HS-27A (cell line): ENCODE measurements around the gene LIMCH1.
"Not testable (repeated sequence)": the region's sequence is repeated elsewhere in the genome, so short reads cannot be mapped to it uniquely, and the experiment has no call there.

Experiments
- DNase-seq: peaks from one replicate; pipeline ENCODE4 v3.0.0-alpha.2; 2012; ENCODE audit warnings: low read depth, missing footprints

Gene LIMCH1

DNA sequence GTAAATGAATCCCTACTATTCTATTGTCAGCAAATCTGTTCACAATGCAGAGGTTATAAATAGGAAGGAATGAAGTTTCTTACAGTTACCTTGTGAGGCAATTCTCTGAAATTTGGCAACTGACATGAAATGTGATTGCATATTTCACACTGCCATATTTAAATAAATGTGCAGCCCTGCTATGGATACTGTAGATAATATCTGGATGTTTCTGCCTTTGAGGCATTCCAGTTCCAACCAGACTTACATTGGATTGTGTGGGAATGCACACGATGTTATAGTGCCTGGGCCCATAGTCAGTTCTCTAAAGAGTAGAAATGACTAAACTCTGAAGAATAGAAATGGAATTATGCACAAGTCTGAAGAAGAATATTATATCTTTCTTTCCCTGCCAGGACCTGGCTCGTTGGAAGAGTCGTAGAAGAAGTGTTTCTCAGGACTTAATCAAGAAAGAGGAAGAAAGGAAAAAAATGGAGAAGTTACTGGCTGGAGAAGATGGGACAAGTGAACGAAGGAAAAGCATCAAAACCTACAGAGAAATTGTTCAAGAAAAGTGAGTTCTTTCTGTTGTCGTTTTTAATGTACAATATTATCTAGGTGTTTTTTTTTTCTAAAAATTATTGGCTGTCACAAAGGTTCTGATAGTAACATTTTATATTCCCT is 107.9 kb downstream of the LIMCH1 start:
- DNase-seq: no peak

DNA sequence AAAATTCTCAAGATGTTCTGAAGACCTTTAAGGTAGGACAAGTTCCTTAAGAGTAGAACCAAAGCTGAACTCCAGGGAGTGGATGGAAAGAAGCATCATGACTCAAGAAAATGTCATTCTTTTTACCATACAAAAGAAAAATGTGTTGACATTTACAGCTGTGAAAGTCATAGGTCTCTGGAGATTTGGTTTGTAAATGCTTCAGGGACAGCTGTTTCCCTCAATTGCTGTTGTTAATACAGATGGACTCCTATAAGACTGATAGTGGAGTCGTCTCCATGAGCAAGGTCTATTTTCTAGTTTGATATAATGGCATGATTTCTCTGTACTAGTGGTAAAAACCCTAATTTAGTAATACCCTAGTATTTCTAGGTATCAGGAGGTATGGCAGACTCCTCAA is 108.9 kb downstream of the LIMCH1 start:
- DNase-seq: no peak

DNA sequence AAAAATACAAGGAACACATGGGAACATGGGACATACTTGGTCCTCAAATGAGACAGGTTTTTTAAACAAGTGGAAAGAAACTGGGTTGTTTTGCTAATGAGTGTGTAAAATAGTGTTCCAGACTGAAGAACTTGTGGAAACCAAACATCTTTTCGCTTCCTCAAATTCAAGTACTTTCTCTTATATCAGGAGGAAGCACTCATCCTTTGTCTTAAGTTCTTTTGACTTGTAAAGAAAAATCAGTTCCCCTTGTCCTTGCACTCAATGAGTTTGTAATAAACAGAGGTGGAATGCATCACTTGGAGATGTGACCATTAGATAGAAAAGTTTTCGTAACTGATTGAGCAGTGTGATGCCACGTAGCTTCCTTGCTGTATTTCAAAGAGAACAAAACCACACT is 109.4 kb downstream of the LIMCH1 start:
- DNase-seq: no peak

DNA sequence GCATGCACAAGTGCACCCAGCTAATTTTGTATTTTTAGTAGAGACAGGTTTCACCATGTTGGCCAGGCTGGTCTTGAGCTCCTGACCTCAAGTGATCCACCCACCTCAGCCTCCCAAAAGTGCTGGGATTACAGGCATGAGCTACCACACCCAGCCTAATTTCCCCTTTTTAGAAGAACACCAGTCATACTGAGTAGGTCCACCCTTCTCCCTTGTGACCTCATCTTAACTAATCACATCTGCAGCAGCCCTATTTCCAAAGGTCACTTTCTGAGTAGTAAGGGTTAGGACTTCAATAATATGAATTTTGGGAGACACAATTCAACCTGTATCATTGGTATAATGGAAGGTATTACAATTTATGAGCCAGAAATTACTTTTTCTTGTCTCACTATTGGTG is 113.2 kb downstream of the LIMCH1 start:
- DNase-seq: not testable (repeated sequence)

DNA sequence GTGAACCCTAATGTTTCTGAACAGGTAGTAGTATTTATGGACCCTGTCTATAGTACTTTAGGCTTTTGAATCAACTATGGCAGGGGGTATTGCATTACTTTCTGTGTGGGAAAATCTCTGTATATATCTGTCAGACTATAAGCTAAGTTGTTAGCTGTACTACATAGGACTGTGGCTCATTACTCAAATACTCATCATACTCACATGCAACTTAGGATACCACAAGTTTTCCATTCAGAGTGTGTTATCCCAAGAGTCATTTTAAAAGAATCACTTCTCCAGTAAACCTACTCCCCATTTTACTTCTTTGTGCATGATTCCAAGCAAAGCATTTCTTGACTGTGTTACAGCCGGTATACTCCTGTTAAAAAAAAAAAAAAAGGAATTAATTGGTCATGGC is 115.0 kb downstream of the LIMCH1 start:
- DNase-seq: no peak

DNA sequence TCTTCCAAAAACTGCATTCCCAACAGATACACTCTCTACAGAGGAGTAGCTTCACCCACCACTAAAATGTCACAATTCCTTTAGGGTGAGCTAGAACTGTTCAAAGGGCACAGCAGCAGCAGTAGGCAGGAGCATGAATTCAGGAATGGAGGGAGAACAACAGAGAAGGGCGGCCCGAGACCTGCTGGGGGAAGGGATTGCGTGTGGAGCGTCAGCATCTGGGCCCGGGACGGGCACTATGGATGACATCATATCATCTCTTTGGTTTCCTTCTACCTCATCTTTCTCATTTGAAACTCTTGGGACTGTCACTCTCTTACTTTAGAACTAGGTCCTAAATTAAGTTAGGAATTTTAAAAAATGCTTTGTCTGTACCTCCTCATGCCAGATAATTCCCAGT is 115.6 kb downstream of the LIMCH1 start:
- no peak for DNase-seq

DNA sequence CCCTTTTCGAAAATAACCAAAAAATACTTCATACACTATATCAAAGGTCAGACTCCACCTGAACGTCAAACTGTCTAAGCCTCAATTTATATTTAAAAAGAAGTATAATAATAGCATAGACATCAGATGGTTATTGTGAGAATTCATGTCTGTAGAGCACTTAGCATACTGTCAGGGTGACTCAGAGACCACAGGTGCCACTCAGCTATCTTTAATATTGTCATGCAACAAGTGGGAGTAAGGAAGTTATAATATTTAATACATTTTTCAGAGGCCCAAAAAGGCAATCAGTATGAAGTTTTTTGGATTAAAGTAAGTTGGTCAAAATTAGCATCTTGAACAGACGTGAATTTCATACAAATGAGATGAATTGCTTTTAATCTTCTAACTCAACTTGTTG is 117.2 kb downstream of the LIMCH1 start:
- DNase-seq: no peak

DNA sequence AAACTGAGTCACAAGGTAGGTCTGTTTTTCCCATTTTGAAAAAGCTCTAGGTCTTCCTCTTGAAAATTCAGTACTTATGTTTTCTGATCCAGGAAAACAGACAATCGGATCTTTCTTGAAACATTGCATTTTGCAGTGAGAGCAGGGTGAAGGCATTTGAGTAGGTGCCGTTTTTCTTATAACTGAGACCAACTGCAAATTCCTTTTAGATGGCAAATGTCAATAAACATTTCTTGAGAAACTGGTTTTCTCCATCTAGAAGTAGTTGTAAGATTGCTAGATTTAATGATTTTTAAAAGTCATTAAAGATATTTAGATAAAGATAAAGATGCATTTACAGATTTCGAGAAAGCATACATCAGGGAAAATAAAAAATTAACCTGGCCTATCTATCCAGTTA is 118.1 kb downstream of the LIMCH1 start:
- DNase-seq: no peak

DNA sequence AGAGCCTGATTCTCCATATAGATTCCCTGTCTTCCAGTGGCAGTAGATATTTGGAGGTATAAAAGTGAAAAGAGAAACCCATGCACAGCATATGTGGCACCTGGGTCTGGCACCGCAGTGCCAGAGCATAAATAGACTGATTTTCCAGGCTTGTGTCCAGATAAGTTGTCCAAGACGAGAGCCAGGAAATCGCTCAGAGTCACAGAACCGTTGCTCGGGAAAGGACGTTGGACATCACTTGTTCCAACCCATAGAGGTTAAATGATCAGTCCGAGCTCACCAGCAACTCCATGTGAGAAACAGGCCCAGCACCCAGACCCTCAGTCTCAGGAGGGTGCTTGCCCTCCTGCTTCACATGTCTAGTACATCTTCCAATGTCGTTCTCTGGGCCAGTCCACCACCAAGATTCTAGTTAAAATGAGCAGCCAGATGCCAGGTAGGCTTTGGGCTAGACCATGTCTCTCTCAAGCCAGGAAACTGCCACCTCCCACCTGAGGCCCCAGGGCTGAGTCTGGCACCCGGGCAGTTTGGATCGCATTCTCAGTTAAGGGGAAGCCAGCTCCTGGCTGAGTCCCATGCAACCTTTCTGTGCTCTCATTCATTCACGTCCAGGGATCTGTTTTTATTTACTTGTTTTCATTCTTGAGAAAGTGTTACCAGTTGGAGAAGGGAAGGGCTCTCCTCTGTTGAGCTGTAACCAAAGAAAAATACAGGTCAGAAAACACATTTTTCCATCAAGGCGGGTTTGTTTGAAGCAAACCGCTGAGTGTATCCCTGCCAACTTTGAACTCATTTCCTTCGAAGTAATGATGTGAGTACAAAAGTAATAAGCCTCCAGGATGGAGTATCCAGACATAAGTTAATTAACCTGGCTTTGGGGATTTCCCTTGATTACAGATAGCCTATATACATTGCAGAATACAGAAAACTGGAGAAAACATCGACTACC is 118.9 kb downstream of the LIMCH1 start:
- DNase-seq: no peak

DNA sequence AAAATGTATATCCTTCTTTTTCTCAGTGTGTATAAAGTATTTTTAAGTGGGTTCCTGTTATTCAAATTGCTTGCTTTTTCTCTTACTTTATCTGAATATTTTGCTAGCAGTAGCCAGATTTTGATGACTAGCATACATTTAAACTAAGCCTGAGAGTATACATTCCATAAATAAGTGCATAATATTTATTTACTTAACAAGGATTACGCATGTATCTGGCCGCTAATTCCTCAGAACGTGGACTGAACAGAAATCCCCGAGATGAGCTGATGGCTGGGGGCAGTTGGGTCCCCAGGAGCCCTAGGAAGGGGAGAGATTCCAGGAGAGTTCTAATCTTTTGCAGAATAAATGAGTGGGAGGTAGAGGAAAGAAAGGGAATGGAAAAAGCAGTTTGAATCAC is 119.6 kb downstream of the LIMCH1 start:
- DNase-seq: no peak

DNA sequence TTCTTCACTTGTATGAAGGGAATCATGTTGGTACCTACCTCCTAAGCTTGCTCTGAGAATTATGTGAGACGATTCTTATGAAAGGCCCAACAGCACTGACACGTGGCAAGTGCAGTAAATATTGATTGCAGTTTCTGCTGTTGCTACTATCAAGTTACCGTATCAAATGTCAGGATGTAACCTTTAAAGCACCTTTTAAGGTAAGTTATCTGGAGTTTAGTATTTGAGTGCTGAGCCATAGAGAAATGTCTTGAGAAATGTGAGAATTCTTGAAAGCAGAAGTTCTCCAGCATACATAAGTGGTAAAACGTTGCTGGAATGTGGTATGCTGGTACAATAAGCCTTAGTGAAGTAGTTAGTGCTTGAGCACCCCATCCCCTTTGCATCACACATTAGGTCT is 120.2 kb downstream of the LIMCH1 start:
- no peak for DNase-seq

DNA sequence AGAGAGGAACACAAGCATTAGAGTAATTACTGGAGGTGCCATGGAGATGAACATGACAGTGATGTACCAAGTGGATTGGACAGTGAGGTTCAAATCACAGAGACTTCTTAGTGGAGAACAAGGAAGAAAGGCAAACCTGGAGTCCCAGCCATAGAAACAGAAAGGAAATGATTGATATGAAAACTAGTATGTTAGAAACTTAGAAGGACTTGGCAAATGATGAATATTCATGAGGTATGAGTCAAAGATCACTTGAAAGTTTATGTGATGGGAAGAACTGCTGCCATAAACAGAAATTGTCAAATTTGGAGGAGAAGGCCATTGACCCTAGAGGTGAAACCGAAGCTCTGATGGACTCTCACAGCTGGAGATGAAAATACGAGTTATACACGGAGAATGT is 122.4 kb downstream of the LIMCH1 start:
- no peak for DNase-seq

DNA sequence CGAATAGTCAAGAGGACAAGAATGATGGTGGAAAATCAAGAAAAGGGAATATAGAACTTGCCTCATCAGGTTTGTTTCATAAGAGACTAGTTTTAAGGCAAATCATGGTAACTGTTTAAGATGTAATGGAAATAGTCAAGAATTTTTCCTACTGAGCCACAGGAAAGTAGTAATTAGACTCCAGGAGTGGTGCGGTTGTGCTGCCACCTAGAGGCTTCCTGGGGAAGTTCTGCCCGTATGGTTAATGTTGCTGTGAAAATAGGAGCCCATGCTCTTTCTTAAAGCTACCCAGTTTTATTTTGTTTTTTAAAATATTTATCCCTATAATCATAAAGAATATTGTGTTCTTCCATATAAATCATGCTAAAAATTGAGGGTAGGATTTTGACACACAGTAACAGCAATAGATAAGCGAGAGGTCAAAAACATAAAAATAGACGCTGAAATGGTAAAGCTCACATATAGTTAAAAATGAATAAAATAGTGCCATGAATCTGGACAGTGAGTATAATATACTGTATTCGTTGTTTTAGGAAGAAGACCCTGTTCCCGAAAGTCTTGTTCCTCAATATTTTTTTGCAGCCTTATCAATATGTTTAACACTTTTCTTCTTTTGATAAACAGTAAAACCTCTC is 123.6 kb downstream of the LIMCH1 start:
- no peak for DNase-seq

DNA sequence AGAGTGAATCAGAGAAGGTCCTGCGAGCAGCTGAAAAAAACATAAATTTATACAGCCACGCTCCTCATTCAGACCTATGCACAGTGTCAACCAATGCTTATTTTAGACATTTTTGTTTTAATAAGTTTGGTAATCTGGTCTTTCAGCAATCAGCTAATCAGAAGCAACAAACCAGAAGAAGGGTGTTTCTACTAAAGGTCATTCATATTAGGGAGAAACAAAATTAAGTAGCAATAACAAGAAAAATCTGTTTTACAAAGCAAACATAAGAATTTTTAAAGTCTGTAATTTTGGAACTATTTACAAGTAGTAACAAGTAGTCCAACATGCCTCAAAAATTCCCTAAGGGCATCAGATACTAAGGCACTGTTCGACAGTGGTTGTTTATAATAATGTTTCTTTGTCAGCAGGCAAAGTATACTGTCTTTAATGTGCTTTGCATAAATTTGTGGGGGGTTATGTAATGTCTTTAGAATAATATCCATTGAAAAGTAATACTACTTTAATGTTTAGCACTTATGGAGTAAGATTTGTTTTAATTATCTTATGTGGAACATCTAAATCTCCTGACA is 127.8 kb downstream of the LIMCH1 start:
- DNase-seq: no peak

DNA sequence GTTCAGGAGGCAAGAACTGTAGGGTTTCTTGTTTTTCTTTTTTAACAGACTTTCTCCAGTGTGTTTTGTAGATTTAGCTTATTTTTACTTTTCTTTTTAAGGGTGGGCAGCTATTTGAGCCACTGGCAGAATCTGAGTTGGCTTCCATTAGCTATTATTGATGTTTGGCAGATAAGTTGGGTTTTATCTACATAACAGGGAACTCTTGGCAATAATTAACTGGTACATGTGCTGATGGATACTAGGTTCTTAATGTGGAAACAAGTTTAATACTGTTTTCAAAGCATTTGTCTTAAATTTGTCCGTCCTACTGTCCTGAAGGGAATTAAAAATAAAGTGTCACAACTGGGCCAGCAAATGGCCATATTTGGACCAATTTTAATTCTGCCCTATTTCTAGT is 130.1 kb downstream of the LIMCH1 start:
- no peak for DNase-seq

DNA sequence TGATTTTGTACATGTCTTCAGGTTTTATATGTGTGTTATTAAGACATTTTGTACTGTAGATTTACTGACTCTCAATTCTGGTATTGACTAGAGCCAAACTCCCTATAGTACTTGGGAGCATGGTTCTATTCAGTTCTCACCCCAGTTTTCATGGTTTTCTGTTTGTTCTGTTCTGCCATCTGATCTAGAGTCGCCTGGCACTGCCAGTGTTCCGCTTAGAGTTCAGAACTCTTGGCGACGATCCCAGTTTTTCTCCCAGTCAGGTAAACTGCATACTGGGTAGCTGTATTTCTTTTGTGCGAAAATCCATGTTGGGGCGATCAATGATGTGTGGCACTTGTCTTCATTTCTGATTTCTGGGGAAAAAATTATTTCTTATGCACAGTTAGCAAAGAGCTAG is 132.6 kb downstream of the LIMCH1 start:
- DNase-seq: no peak

DNA sequence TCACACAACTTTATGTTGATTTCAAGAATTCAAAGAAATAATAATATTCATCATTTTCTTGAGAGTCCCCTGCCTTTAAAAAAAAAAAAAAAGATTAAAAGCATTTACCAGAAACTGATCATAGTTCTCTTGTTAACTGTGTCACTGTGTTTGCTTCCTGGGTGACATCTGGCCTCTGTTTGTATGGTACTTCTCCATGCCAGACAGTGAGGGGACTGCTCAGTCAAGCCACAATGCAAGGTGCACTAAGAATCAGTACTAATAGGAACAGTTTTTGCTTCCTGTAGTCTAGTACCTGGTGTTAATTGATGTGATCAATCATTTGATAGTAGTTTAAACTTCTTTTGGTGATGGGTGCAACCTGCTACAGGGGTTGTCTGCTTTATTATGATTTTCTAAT is 133.0 kb downstream of the LIMCH1 start:
- no peak for DNase-seq

DNA sequence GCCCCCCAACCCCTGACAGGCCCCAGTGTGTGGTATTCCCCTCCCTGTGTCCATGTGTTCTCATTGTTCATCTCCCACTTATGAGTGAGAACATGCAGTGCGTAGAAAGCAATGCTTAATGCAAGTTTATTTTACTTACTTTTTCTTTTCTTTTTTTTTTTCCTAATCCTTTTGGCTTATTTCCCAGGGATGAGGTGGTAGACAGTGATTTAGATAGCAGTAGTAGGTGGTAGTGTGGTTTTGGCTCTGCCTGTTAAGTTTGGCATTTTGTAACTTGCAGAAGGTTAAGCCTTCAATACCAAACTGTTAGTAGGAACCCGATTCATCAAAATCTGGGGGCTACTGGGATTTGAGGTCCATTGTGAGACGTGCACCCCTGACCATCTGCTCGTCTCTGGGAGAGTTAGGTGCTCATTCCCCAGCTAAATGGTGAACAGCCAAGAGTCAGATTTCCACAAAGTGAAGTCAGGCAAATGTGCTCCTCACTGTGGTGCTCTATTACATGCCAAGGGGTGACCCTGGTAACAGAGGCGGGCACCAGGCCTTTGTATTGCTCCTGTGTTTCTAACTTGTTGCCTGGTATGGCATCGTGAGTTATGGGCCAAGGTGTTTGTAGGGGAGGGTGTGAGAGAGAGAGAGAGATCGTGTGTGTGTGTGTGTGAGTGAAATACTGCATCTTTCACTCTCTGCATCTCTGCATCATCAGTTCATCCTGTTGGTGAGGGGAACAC is 140.3 kb downstream of the LIMCH1 start:
- DNase-seq: no peak

DNA sequence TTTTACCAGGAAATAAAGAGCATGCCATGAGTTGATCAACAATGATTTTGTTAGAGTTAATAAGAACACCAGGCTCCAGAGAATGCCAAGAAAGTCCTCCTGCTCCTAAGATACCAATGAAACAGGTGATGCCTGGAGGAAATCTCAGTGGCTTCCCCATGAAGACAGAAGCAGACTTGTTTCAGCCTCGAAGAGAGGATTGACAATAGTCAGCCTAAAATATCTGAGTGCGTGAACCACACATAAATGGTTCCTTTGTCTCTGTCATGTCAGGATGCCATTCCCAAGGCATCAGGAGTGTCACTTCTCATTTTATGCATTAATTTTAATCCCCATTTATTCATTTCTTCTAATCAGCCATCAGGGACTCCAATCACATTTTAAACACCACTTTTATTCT is 141.0 kb downstream of the LIMCH1 start:
- no peak for DNase-seq

DNA sequence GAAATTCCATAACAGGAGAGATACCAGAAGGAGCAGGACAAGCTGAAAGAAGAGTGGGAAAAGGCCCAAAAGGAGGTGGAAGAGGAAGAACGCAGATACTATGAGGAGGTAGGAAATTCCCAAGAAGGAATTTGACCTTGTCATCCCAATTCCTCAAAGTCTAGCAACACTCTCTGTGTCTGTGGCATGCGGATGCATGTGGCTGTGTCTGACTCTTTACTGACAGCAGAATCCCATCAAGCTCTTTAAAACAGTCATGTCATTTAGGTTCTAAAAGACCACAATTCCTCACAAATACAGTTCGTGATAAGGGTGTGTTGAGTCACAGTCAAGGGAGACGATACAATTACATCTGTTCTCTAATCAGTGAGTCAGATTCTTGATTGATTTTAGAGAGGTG is 142.0 kb downstream of the LIMCH1 start:
- DNase-seq: no peak

DNA sequence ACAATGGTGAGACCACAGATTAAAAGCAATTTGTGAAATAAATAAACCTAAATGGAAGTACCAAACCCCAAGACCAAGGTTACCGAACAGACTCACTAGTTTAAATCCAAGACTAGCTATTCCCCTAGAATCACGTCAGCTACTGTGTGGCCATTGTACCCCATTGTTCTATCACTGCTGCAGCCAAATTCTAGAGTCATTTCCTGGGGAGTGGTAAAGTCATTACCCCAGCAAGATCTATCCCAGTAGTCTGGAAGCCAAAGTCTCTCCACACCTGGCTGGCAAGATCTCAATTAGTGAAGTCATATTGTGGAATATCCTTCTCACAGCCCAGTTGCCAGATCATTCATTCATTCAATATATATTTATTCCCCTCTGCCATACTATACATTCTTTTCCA is 143.1 kb downstream of the LIMCH1 start:
- no peak for DNase-seq

DNA sequence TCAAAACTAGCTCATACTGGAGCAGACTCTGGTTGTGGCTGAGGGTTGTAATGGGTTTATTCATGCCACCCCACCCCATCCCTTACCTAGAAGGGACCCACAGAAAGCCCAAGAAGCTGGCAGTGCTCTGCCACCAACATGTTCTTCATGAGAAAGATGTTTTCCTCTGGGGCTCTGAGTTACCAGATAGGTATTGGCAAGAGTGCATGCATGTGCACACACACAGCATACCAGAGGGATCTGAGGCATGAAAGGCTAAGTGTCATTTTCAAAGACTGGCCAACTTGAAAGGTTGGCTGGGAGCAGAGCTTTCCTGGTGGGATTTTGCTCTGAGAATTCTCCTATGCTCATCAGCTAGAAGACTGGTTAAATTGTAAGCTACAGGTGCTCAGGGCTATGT is 145.4 kb downstream of the LIMCH1 start:
- DNase-seq: no peak
